OCI-LY1 (cell line): Measurements from ENCODE around the gene CCL4.
"Not testable (repeated sequence)": the region's sequence is repeated elsewhere in the genome, so short reads cannot be mapped to it uniquely, and the experiment has no call there.

Source experiments
- H2AFZ ChIP-seq: fragments of 200-600 bp; sonication (generic), shearing (Covaris generic); 2 replicates; pipeline ENCODE4 v1.6.0; 2014; ENCODE audit warnings: antibody characterized with exemption, mild to moderate bottlenecking, low read length
- H3F3A ChIP-seq: fragments of 200-600 bp; sonication (generic), shearing (Covaris generic); 2 replicates; pipeline ENCODE4 v1.6.0; 2014; ENCODE audit warnings: mild to moderate bottlenecking, antibody characterized with exemption, low read length, moderate library complexity; ENCODE audit not compliant: insufficient read depth
- H3K27ac ChIP-seq: fragments of 200-600 bp; sonication (generic); 2 replicates; pipeline ENCODE4 v1.5.1; 2014; ENCODE audit warnings: low read length, mixed run types, mild to moderate bottlenecking, low read depth; ENCODE audit not compliant: poor library complexity, severe bottlenecking
- H3K27me3 ChIP-seq: fragments of 200-600 bp; sonication (generic); 2 replicates; pipeline ENCODE4 v1.6.0; 2014; ENCODE audit warnings: antibody characterized with exemption, mild to moderate bottlenecking, low read length, moderate library complexity; ENCODE audit not compliant: insufficient read depth
- H3K36me3 ChIP-seq: fragments of 200-600 bp; sonication (generic); 2 replicates; pipeline ENCODE4 v1.6.1; 2014; ENCODE audit warnings: mild to moderate bottlenecking, antibody characterized with exemption, low read length, moderate library complexity, mixed read lengths; ENCODE audit not compliant: insufficient read depth
- H3K4me1 ChIP-seq: fragments of 200-600 bp; sonication (generic); 2 replicates; pipeline ENCODE4 v1.5.1; 2014; ENCODE audit warnings: mild to moderate bottlenecking, low read length, moderate library complexity; ENCODE audit not compliant: insufficient read depth, severe bottlenecking
- H3K4me2 ChIP-seq: fragments of 200-600 bp; sonication (generic), shearing (Covaris generic); 2 replicates; pipeline ENCODE4 v1.6.1; 2014; ENCODE audit warnings: low read length
- H3K4me3 ChIP-seq: fragments of 200-600 bp; sonication (generic); 2 replicates; pipeline ENCODE4 v1.5.1; 2014; ENCODE audit warnings: low read length, low read depth, mild to moderate bottlenecking, mixed read lengths; ENCODE audit not compliant: poor library complexity, severe bottlenecking
- H3K79me2 ChIP-seq: fragments of 200-600 bp; shearing (Covaris generic); 2 replicates; pipeline ENCODE4 v1.6.1; 2016; ENCODE audit warnings: mixed run types, low read length, mixed read lengths; ENCODE audit not compliant: insufficient read depth
- H3K9ac ChIP-seq: fragments of 200-600 bp; sonication (generic), shearing (Covaris generic); 2 replicates; pipeline ENCODE4 v1.6.1; 2014; ENCODE audit warnings: mild to moderate bottlenecking, low read length, mixed read lengths
- H3K9me2 ChIP-seq: fragments of 200-600 bp; sonication (generic), shearing (Covaris generic); 2 replicates; pipeline ENCODE4 v1.6.1; 2014; ENCODE audit warnings: low read depth, mild to moderate bottlenecking, low read length, mixed read lengths
- H3K9me3 ChIP-seq: fragments of 200-600 bp; shearing (Covaris generic); 2 replicates; pipeline ENCODE4 v1.6.1; 2014; ENCODE audit warnings: low read length, mixed read lengths
- H4K20me1 ChIP-seq: fragments of 200-600 bp; sonication (generic), shearing (Covaris generic); 2 replicates; pipeline ENCODE4 v1.6.0; 2016; ENCODE audit warnings: mild to moderate bottlenecking, low read length; ENCODE audit not compliant: insufficient read depth
- CTCF ChIP-seq: fragments of 200-600 bp; sonication (generic), shearing (Covaris generic); IDR thresholded peaks from 2 replicates; pipeline ENCODE4 v1.5.1; 2017; ENCODE audit warnings: mild to moderate bottlenecking, antibody characterized with exemption, low read length, moderate library complexity, mixed read lengths
- EZH2 ChIP-seq: fragments of 200-600 bp; sonication (generic), shearing (Covaris generic); IDR thresholded peaks from 2 replicates; pipeline ENCODE4 v1.8.0; 2017; ENCODE audit warnings: borderline replicate concordance, mixed run types, mild to moderate bottlenecking, antibody characterized with exemption, low read length, moderate library complexity, mixed read lengths

CCL4 gene

DNA sequence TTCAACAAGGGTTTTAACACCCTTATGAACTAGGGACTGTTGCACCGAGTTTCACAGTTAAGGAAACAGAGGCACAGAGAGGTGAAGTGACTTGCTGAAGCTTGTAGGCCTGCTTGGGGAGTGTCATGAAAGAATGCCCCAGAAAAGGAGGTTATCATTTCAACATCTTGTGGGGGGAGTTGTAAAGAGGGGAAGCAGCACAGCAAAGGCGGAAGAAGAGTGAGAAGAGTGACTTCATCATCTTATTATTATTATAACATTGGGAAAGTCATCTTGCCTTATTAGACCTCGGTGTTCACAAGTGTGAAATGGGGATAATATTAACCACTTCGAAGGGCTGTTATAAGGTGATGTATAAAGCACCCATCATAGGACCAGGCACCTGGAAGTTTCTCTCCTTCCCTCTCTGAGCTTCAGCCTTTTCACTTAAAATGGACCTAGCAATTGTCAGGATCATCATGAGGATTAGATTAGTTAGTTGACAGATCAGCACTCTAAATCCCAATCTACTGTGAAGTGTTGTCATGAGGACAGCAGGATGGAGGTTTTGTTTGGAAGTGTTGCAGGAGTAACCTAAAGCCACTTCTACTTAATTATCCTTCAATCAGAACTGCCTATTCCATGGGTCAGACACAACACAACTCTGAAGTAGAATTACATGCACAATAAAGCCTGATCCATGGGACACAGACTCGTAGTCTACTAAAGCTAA is 2.3 kb downstream of the CCL4 start:
- H3K4me2 ChIP-seq: no peak overlapping the region
- no peaks in the 10 kb centered on the region for H3K4me1 ChIP-seq

GRCh38 chr17:36106493-36106835 is 2.8 kb downstream of the CCL4 start:
- Histone ChIP-seq H3K9me3 (no peaks in the 10 kb centered on the region), H2AFZ (no peak overlapping the region), H3K9me2 (no peaks in the 10 kb centered on the region), H3K36me3 (no peaks in the 10 kb centered on the region), H4K20me1 (no peaks in the 10 kb centered on the region), H3K79me2 (no peaks in the 10 kb centered on the region), H3K4me2 (no peak overlapping the region), H3K4me3 (no peak overlapping the region), H3K9ac (no peak overlapping the region), H3K27ac (no peak overlapping the region), H3K4me1 (no peaks in the 10 kb centered on the region), H3F3A (no peaks in the 10 kb centered on the region), H3K27me3 (no peaks in the 10 kb centered on the region)
- TF ChIP-seq EZH2 (no peak), CTCF (no peak)

More for the DNA sequence above, 2.3 kb downstream of the CCL4 start:
- H3K27me3 ChIP-seq: no peaks in the 10 kb centered on the region
- no peaks in the 10 kb centered on the region for H3K9me2 ChIP-seq
- no peak overlapping the region for H3K4me3 ChIP-seq
- no peaks in the 10 kb centered on the region for H3K79me2 ChIP-seq
- no peak overlapping the region for H3K27ac ChIP-seq
- no peaks in the 10 kb centered on the region for H3K9me3 ChIP-seq
- no peak for TF ChIP-seq EZH2
- TF ChIP-seq CTCF: no peak
- H4K20me1 ChIP-seq: no peaks in the 10 kb centered on the region
- no peaks in the 10 kb centered on the region for H3K36me3 ChIP-seq
- no peak overlapping the region for H2AFZ ChIP-seq
- H3K9ac ChIP-seq: no peak overlapping the region
- no peaks in the 10 kb centered on the region for H3F3A ChIP-seq

- Histone ChIP-seq H3K9ac (no peak overlapping the region), H3K27me3 (no peaks in the 10 kb centered on the region; the same call in 1 of the 2 replicates), H3K9me2 (no peaks in the 10 kb centered on the region), H3K36me3 (no peaks in the 10 kb centered on the region), H3K79me2 (no peaks in the 10 kb centered on the region), H3K9me3 (no peaks in the 10 kb centered on the region), H3K27ac (no peak overlapping the region), H2AFZ (no peak overlapping the region), H3K4me2 (no peak overlapping the region), H3K4me3 (no peak overlapping the region), H4K20me1 (no peaks in the 10 kb centered on the region), H3F3A (no peaks in the 10 kb centered on the region), H3K4me1 (no peaks in the 10 kb centered on the region)
- TF ChIP-seq EZH2: no peak
- TF ChIP-seq CTCF: no peak
These were observed 4.0 kb downstream of the CCL4 start for GRCh38 chr17:36107660-36108059.

GRCh38 chr17:36108265-36108664 is 4.6 kb downstream of the CCL4 start:
- H2AFZ ChIP-seq, H3K9me2 ChIP-seq, H3K9ac ChIP-seq, H3K27ac ChIP-seq, H3K9me3 ChIP-seq, H3F3A ChIP-seq, H3K4me2 ChIP-seq, H3K4me3 ChIP-seq, H3K27me3 ChIP-seq, H4K20me1 ChIP-seq, H3K36me3 ChIP-seq, H3K79me2 ChIP-seq, H3K4me1 ChIP-seq: not testable (repeated sequence)
